SK-N-SH (cell line): ENCODE measurements around the gene FNDC10. TPM values are rescaled to one million over a fixed set of nuclear protein-coding genes. Genes with fewer than 3 reads are reported as not detected.

Source experiments
- CTCF ChIA-PET: fragments of 300-600, 350-600 bp; formaldehyde crosslinking; extraction: SDS; loops from one replicate; lab custom pipeline; 2021; lab: Yijun Ruan, JAX
- POLR2A ChIA-PET: fragments of 350-600 bp; sonication (Branson Sonifier 250); formaldehyde crosslinking; extraction: SDS; loops from one replicate; lab custom pipeline; 2020; ENCODE audit warnings: antibody characterized with exemption, inconsistent platforms; lab: Yijun Ruan, JAX
- DNase-seq: peaks from one replicate; pipeline ENCODE4 v3.0.0; 2012
- H2AFZ ChIP-seq: fragments of 200-600 bp; sonication (generic); 2 replicates; pipeline ENCODE4 v1.8.1; 2016; ENCODE audit warnings: antibody characterized with exemption, mild to moderate bottlenecking, low read depth
- H3F3A ChIP-seq: fragments of 200-600 bp; sonication (generic); replicated peaks from 2 replicates; pipeline ENCODE3; 2016; ENCODE audit warnings: antibody characterized with exemption, mild to moderate bottlenecking; ENCODE audit not compliant: insufficient read depth
- H3K27ac ChIP-seq, 2 experiments: fragments of 200-500 bp in 1 of 2; fragments of 200-600 bp in 1 of 2; sonication (Bioruptor generic) in 1 of 2; sonication (generic), shearing (Covaris generic) in 1 of 2; 2 replicates each; pipeline versions ENCODE4 v1.5.1 to v1.6.1; 2014 to 2016; ENCODE audit warnings: low read depth in 2 of 2, inconsistent platforms in 1 of 2, low read length in 1 of 2, mild to moderate bottlenecking in 1 of 2, mixed read lengths in 1 of 2
- H3K27me3 ChIP-seq: fragments of 200-600 bp; sonication (generic), shearing (Covaris generic); 2 replicates; pipeline ENCODE4 v1.6.1; 2016; ENCODE audit warnings: mixed run types; ENCODE audit not compliant: insufficient read depth
- H3K36me3 ChIP-seq, 2 experiments: fragments of 200-500 bp in 1 of 2; fragments of 200-600 bp in 1 of 2; sonication (Bioruptor generic) in 1 of 2; sonication (generic) in 1 of 2; replicated peaks in 1 of 2; 2 replicates each; pipeline versions ENCODE3 to v1.5.1; 2014 to 2016; ENCODE audit warnings: low read length in 1 of 2, mild to moderate bottlenecking in 1 of 2; ENCODE audit not compliant: insufficient read depth in 2 of 2, control insufficient read depth in 1 of 2
- H3K4me1 ChIP-seq, 2 experiments: fragments of 200-500 bp in 1 of 2; fragments of 200-600 bp in 1 of 2; sonication (Bioruptor generic) in 1 of 2; sonication (generic), shearing (Covaris generic) in 1 of 2; 2 replicates each; pipeline versions ENCODE4 v1.5.1 to v1.6.1; 2014 to 2016; ENCODE audit warnings: low read depth in 1 of 2, low read length in 1 of 2, mixed run types in 1 of 2; ENCODE audit not compliant: insufficient read depth in 2 of 2, control insufficient read depth in 1 of 2
- H3K4me2 ChIP-seq: fragments of 200-600 bp; sonication (generic), shearing (Covaris generic); 2 replicates; pipeline ENCODE4 v1.6.1; 2017; ENCODE audit warnings: mixed run types
- H3K4me3 ChIP-seq, 2 experiments: fragments of 200-500 bp in 1 of 2; fragments of 200-600 bp in 1 of 2; sonication (Bioruptor generic) in 1 of 2; sonication (generic), shearing (Covaris generic) in 1 of 2; 2 replicates each; pipeline versions ENCODE4 v1.5.1 to v1.8.1; 2014 to 2016; ENCODE audit warnings: low read depth in 2 of 2, inconsistent platforms in 1 of 2, low read length in 1 of 2, mild to moderate bottlenecking in 1 of 2, mixed read lengths in 1 of 2, moderate library complexity in 1 of 2
- H3K79me2 ChIP-seq: fragments of 200-600 bp; sonication (generic); 2 replicates; pipeline ENCODE4 v1.8.1; 2017; ENCODE audit warnings: mild to moderate bottlenecking; ENCODE audit not compliant: insufficient read depth
- H3K9ac ChIP-seq: fragments of 200-600 bp; sonication (generic); 2 replicates; pipeline ENCODE4 v1.6.1; 2017; ENCODE audit warnings: mixed run types
- H3K9me2 ChIP-seq: fragments of 200-600 bp; sonication (generic); 2 replicates; pipeline ENCODE4 v1.6.1; 2017; ENCODE audit warnings: mixed run types
- H3K9me3 ChIP-seq: fragments of 200-600 bp; sonication (generic); 2 replicates; pipeline ENCODE4 v1.6.1; 2017; ENCODE audit warnings: mixed run types, mild to moderate bottlenecking, moderate library complexity
- H4K20me1 ChIP-seq: fragments of 200-600 bp; sonication (generic); 2 replicates; pipeline ENCODE4 v1.6.1; 2017; ENCODE audit warnings: mild to moderate bottlenecking, mixed run types; ENCODE audit not compliant: insufficient read depth
- EP300 ChIP-seq, 2 experiments: IDR thresholded peaks; 2 replicates each; pipeline versions ENCODE4 v1.4.0 to v1.6.1; 2012; ENCODE audit warnings: borderline replicate concordance in 1 of 2, low read depth in 1 of 2, low read length in 1 of 2
- FOXJ3 ChIP-seq: sonication (generic); formaldehyde crosslinking; IDR thresholded peaks from 2 replicates; pipeline ENCODE4 v1.5.1; 2020; ENCODE audit warnings: mild to moderate bottlenecking, missing genetic modification reagents
- FOXM1 ChIP-seq: IDR thresholded peaks from 2 replicates; pipeline ENCODE4 v1.4.0; 2012; ENCODE audit warnings: low read depth, mild to moderate bottlenecking
- GABPA ChIP-seq: IDR thresholded peaks from 2 replicates; pipeline ENCODE4 v1.4.0; 2012; ENCODE audit warnings: low read depth, mild to moderate bottlenecking
- MEF2A ChIP-seq: IDR thresholded peaks from 2 replicates; pipeline ENCODE4 v1.4.0; 2012; ENCODE audit warnings: low read depth, borderline replicate concordance
- MXI1 ChIP-seq: IDR thresholded peaks from 2 replicates; pipeline ENCODE4 v1.6.1; 2012; ENCODE audit warnings: mild to moderate bottlenecking, low read depth, low read length, improper control_type of control experiment
- NFIC ChIP-seq: IDR thresholded peaks from 2 replicates; pipeline ENCODE4 v1.4.0; 2012; ENCODE audit warnings: borderline replicate concordance
- RAD21 ChIP-seq: IDR thresholded peaks from 2 replicates; pipeline ENCODE4 v1.6.1; 2012; ENCODE audit warnings: mild to moderate bottlenecking, low read length
- TAF1 ChIP-seq: IDR thresholded peaks from 2 replicates; pipeline ENCODE4 v1.6.1; 2012; ENCODE audit warnings: low read depth, mild to moderate bottlenecking, low read length, moderate library complexity, borderline replicate concordance
- WGBS: methylation state at CpG from one replicate; pipeline ENCODE4 v1.1.6; 2017; ENCODE audit warnings: low lambda C conversion rate; 5-methylcytosine and 5-hydroxymethylcytosine counted together
- polyA plus RNA-seq, 3 experiments: library from polyadenylated mRNA; depleted of rRNA; stranded (reverse); fragments of >200 nt; gene quantifications; 2 replicates each; pipeline ENCODE4 v1.2.3, GENCODE V29; 2012
- TF ChIP-seq, protein P1 (sequence below): fragments of 200-600 bp; sonication (generic); IDR thresholded peaks from 2 replicates; pipeline ENCODE4 v1.6.1; 2017; ENCODE audit warnings: antibody characterized with exemption, mild to moderate bottlenecking, moderate library complexity

Gene FNDC10
- polyA plus RNA-seq, 1 of the 3 experiments (the other 2 are of a cell fraction) = 6.7 TPM

DNA sequence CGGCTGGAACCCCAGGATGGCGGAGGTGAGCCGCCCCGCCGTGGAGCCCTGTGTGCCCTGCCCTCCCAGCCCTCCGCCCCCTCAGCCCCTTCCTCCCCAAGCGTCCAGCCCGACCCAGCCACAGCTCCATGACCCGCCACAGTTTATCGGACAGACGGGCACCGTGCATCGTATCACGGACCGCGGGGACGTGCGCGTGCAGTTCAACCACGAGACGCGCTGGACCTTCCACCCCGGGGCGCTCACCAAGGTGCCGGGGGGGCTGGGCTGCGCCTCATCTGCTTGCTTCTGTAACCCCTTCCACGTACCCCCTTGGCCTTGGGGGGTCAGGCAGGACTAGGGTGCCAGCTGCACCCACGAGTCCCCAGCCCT, 25.5 kb upstream of the FNDC10 start:
- Histone ChIP-seq H3K79me2 (0 out of 2 replicates have a peak, but pooled peaks cover 1% of the 10 kb centered on the region), H3F3A (no peaks in the 10 kb centered on the region), H3K4me1 (no peaks in the 10 kb centered on the region; a peak in 1 of 4 replicates), H3K4me2 (no peak overlapping the region), H3K27me3 (no peaks in the 10 kb centered on the region), H3K36me3 (peaks cover 0 to 5% of the 10 kb centered on the region in 2 experiments), H2AFZ (no peak overlapping the region), H3K9me3 (no peaks in the 10 kb centered on the region), H3K4me3 (no peak overlapping the region), H3K9ac (no peak overlapping the region), H3K9me2 (no peaks in the 10 kb centered on the region), H3K27ac (no peak overlapping the region)
- 94% methylated on average over 8 of the region's 28 CpGs for WGBS
- CTCF ChIA-PET = no interaction called here
- POLR2A ChIA-PET = interaction anchor here (0.6 kb wide), 1 partner anchor 258 kb away, joined by 3 read pairs; no protein-coding TSS in a partner anchor
- TF ChIP-seq FOXM1 = no peak
- TF ChIP-seq NFIC = no peak
- no peak for TF ChIP-seq MXI1
- no peak for TF ChIP-seq EP300 (IDR thresholded peaks at IDR 0.05; ENCODE audit: borderline replicate concordance in 1 of 2, low read depth in 1 of 2, low read length in 1 of 2)
- TF ChIP-seq, protein P1, sequence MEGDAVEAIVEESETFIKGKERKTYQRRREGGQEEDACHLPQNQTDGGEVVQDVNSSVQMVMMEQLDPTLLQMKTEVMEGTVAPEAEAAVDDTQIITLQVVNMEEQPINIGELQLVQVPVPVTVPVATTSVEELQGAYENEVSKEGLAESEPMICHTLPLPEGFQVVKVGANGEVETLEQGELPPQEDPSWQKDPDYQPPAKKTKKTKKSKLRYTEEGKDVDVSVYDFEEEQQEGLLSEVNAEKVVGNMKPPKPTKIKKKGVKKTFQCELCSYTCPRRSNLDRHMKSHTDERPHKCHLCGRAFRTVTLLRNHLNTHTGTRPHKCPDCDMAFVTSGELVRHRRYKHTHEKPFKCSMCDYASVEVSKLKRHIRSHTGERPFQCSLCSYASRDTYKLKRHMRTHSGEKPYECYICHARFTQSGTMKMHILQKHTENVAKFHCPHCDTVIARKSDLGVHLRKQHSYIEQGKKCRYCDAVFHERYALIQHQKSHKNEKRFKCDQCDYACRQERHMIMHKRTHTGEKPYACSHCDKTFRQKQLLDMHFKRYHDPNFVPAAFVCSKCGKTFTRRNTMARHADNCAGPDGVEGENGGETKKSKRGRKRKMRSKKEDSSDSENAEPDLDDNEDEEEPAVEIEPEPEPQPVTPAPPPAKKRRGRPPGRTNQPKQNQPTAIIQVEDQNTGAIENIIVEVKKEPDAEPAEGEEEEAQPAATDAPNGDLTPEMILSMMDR = no peak
- TF ChIP-seq RAD21 = no peak
- TF ChIP-seq MEF2A = no peak
- TF ChIP-seq TAF1 = no peak
- TF ChIP-seq FOXJ3 (CRISPR knock-in tag) = no peak
- TF ChIP-seq, all 33 proteins: peak for 0
- DNase-seq = no peak
- no peaks in the 10 kb centered on the region for H4K20me1 ChIP-seq

DNA sequence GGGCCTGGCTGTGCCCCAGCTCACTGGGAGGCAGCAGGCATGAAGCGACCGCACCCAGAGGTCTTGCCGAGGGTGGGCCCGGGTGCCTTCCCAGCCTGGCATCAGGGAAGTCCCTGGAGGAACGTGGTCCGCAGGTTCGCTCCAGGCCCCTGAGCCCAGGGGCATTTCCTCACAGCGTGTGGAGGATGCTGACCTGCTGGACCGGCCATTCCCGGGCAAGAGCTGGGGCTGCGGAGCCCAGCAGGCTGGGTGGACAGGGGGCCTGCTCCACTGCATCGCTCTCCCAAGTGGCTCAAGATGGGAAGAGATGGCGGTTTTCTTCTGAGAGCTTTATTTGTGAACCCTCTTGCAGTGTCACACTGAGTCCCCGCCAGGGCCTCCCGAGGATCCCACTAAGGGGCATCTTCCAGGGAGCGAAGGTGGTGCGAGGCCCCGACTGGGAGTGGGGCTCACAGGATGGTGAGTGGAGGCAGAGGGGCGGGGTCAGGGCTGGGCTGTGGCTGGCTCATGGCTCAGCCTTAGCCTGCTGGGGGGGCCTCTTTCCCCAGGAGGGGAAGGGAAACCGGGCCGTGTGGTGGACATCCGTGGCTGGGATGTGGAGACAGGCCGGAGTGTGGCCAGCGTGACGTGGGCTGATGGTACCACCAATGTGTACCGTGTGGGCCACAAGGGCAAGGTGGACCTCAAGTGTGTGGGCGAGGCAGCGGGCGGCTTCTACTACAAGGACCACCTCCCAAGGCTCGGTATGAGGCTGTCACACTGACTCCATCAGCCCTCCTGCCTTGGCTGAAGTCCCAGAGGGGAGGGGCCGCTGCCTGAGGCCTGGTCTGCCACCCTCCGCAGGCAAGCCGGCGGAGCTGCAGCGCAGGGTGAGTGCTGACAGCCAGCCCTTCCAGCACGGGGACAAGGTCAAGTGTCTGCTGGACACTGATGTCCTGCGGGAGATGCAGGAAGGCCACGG, 24.8 kb upstream of the FNDC10 start:
- Histone ChIP-seq H3F3A (no peaks in the 10 kb centered on the region), H3K36me3 (peaks cover 0 to 5% of the 10 kb centered on the region in 2 experiments), H4K20me1 (no peaks in the 10 kb centered on the region), H3K27me3 (no peaks in the 10 kb centered on the region), H3K9me2 (no peaks in the 10 kb centered on the region), H2AFZ (no peak overlapping the region), H3K4me2 (no peak overlapping the region), H3K9ac (no peak overlapping the region), H3K9me3 (no peaks in the 10 kb centered on the region), H3K4me1 (no peaks in the 10 kb centered on the region; a peak in 1 of 4 replicates), H3K4me3 (no peak overlapping the region), H3K27ac (no peak overlapping the region), H3K79me2 (0 out of 2 replicates have a peak, but pooled peaks cover 8% of the 10 kb centered on the region)
- CTCF ChIA-PET = no interaction called here
- DNase-seq = peak; percentile 78
- TF ChIP-seq MXI1 (peak; percentile 42; the same call in 1 of the 2 replicates), GABPA (no peak), NFIC (no peak)
- POLR2A ChIA-PET = interaction anchor here (0.5 to 1.2 kb wide), 2 partner anchors 10 to 13 kb away, joined by 4 to 5 read pairs; partner anchors contain the start of gene MIB2
- 90% methylated on average over 14 of the region's 38 CpGs for WGBS
